H1 (cell line): ENCODE results near the gene ANKFN1. TPM values are rescaled to one million over a fixed set of nuclear protein-coding genes. Genes with fewer than 3 reads are reported as not detected.

Source experiments
- ASH2L ChIP-seq: fragments of 200-600, 300-600 bp; sonication (generic); IDR thresholded peaks from one replicate; pipeline ENCODE4 v1.7.1; 2017; ENCODE audit warnings: low read length
- CHD1 ChIP-seq: IDR thresholded peaks from 2 replicates; pipeline ENCODE4 v1.6.1; 2012; ENCODE audit warnings: low read depth, low read length, improper control_type of control experiment
- EZH2 ChIP-seq: fragments of 200-600 bp; sonication (generic); IDR thresholded peaks from 2 replicates; pipeline ENCODE4 v1.7.1; 2012; ENCODE audit warnings: low read depth, mild to moderate bottlenecking, moderate library complexity, low read length, inconsistent platforms; ENCODE audit not compliant: severe bottlenecking
- KDM1A ChIP-seq: fragments of 200-600, 300-600 bp; sonication (generic); IDR thresholded peaks from 2 replicates; pipeline ENCODE4 v1.7.1; 2016; ENCODE audit warnings: mild to moderate bottlenecking, low read length, borderline replicate concordance
- polyA plus RNA-seq, 7 experiments: library from polyadenylated mRNA; depleted of rRNA in 3 of 7; stranded (reverse) in 5 of 7; unstranded in 2 of 7; fragments of >200 nt in 5 of 7; fragments of 200-250 nt in 2 of 7; gene quantifications; 1 replicate in 5 of 7; 2 replicates in 1 of 7; 4 replicates in 1 of 7; pipeline versions ENCODE4 v1.2.1 to v1.2.3, GENCODE V29; 2011 to 2013; ENCODE audit warnings: missing spikeins in 2 of 7, mixed read lengths in 2 of 7
- total RNA-seq: library from RNA; stranded (reverse); fragmentation: NEBNext Ultra II Directional; extraction: Animal tissue kit (Norgen Biotek cat#: 25700); gene quantifications from 2 replicates; pipeline ENCODE4 v1.2.1, GENCODE V29; 2021
- TF ChIP-seq, protein P1 (sequence below): IDR thresholded peaks from 2 replicates; pipeline ENCODE4 v1.6.1; 2011; ENCODE audit warnings: low read depth, mild to moderate bottlenecking, low read length; ENCODE audit not compliant: insufficient read depth

The ANKFN1 gene
- total and polyA plus RNA-seq, 2 of the 8 experiments (the other 6 are each of a cell fraction or from before 2014, with no cell fraction given): not detected

DNA sequence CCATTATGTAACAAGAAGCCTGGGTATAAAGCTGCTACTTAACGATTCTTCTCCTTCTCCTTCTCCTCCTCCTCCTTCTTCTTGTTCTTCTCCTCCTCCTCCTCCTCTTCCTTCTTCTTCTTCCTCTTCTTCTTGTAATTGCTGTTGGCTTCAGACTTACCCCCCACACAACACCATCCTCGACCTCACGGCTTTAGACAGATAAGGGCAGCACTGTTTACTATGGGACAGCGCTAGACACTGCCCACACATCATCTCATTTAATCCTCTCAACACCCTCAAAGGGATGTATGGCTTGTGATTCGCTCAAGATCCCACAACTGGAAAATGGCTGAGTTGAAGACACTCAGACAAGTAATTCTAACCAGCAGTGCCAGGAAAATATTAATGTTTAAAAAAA lies 379.7 kb downstream of the ANKFN1 start (continued):
- no peak for TF ChIP-seq KDM1A
- no peak for TF ChIP-seq CHD1
- no peak for TF ChIP-seq EZH2
- TF ChIP-seq, protein P1, sequence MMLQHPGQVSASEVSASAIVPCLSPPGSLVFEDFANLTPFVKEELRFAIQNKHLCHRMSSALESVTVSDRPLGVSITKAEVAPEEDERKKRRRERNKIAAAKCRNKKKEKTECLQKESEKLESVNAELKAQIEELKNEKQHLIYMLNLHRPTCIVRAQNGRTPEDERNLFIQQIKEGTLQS: no peak
- TF ChIP-seq ASH2L: no peak
- TF ChIP-seq, all 59 proteins: peak for 0
